Smooth muscle cell (in vitro differentiated cells): ENCODE measurements around the gene CROCC2. TPM values are rescaled to one million over a fixed set of nuclear protein-coding genes. Genes with fewer than 3 reads are reported as not detected.

Experiments used
- DNase-seq: peaks from one replicate; lab custom pipeline; 2025; ENCODE audit not compliant: unreplicated experiment; lab: John Stamatoyannopoulos, UW
- H2AFZ ChIP-seq: fragments of 200-600 bp; sonication (generic); 2 replicates; pipeline ENCODE4 v1.6.0; 2016; ENCODE audit warnings: antibody characterized with exemption, low read depth, mild to moderate bottlenecking
- H3F3A ChIP-seq: fragments of 200-600 bp; sonication (generic); 2 replicates; pipeline ENCODE4 v1.6.0; 2017; ENCODE audit warnings: antibody characterized with exemption, low read depth
- H3K27ac ChIP-seq: fragments of 200-600 bp; sonication (generic); 2 replicates; pipeline ENCODE4 v1.5.1; 2016; ENCODE audit warnings: low read depth, mild to moderate bottlenecking
- H3K27me3 ChIP-seq: fragments of 200-600 bp; sonication (generic); 2 replicates; pipeline ENCODE4 v1.6.1; 2016; ENCODE audit warnings: low read depth, mild to moderate bottlenecking
- H3K36me3 ChIP-seq: fragments of 200-600 bp; sonication (generic); 2 replicates; pipeline ENCODE4 v1.5.1; 2016; ENCODE audit warnings: low read depth
- H3K4me1 ChIP-seq: fragments of 200-600 bp; sonication (generic); 2 replicates; pipeline ENCODE4 v1.5.1; 2016; ENCODE audit warnings: low read depth
- H3K4me2 ChIP-seq: fragments of 200-600 bp; sonication (generic); 2 replicates; pipeline ENCODE4 v1.6.0; 2016; ENCODE audit warnings: mild to moderate bottlenecking
- H3K4me3 ChIP-seq: fragments of 200-600 bp; sonication (generic); 2 replicates; pipeline ENCODE4 v1.5.1; 2016; ENCODE audit warnings: mild to moderate bottlenecking
- H3K79me2 ChIP-seq: fragments of 200-600 bp; sonication (generic); 2 replicates; pipeline ENCODE4 v1.6.0; 2016; ENCODE audit warnings: low read depth, mild to moderate bottlenecking
- H3K9ac ChIP-seq: fragments of 200-600 bp; sonication (generic); 2 replicates; pipeline ENCODE4 v1.6.0; 2016; ENCODE audit warnings: low read depth
- H3K9me3 ChIP-seq: fragments of 200-600 bp; sonication (generic); replicated peaks from 2 replicates; pipeline ENCODE4 v1.5.1; 2016; ENCODE audit warnings: low read depth
- H4K20me1 ChIP-seq: fragments of 200-600 bp; sonication (generic); 2 replicates; pipeline ENCODE4 v1.6.0; 2016; ENCODE audit warnings: low read depth
- CTCF ChIP-seq: fragments of 200-600 bp; sonication (generic); IDR thresholded peaks from 2 replicates; pipeline ENCODE4 v1.5.1; 2017; ENCODE audit warnings: borderline replicate concordance, mild to moderate bottlenecking, antibody characterized with exemption; ENCODE audit not compliant: insufficient read depth, poor library complexity, severe bottlenecking
- WGBS: methylation state at CpG from one replicate; pipeline ENCODE4 v1.1.7; 2016; ENCODE audit warnings: low lambda C conversion rate; 5-methylcytosine and 5-hydroxymethylcytosine counted together
- polyA plus RNA-seq: library from polyadenylated mRNA; unstranded; fragments of >200 nt; fragmentation: Nextera tagmentation; extraction: Ambion mirVana; gene quantifications from 2 replicates; pipeline ENCODE4 v1.2.1, GENCODE V29; 2016
- total RNA-seq: library from RNA; depleted of rRNA; stranded (reverse); fragments of >200 nt; gene quantifications from 2 replicates; pipeline ENCODE4 v1.2.3, GENCODE V29; 2014

Gene CROCC2
- total and polyA plus RNA-seq, 2 experiments from 2014 or later: not detected

- H3K27me3 ChIP-seq: peaks cover 11% of the 10 kb centered on the region
- H3F3A ChIP-seq: no peaks in the 10 kb centered on the region
- no peaks in the 10 kb centered on the region for H4K20me1 ChIP-seq
- no peak within 1 kb of the TSS for H3K4me2 ChIP-seq
- no peak within 1 kb of the TSS for H3K4me3 ChIP-seq
- no peak within 1 kb of the TSS for H2AFZ ChIP-seq
- WGBS: 77% methylated on average over 21 of the region's 21 CpGs
- no peaks in the 10 kb centered on the region for H3K9me3 ChIP-seq
- no peak within 1 kb of the TSS for H3K9ac ChIP-seq
- H3K4me1 ChIP-seq: no peaks in the 10 kb centered on the region
- H3K79me2 ChIP-seq: no peaks in the 10 kb centered on the region
- no peak for DNase-seq
- no peak for TF ChIP-seq CTCF
- H3K36me3 ChIP-seq: no peaks in the 10 kb centered on the region
- no peak within 1 kb of the TSS for H3K27ac ChIP-seq
Observed at GRCh38 chr2:240868286-240869108, 37.6 kb upstream of the CROCC2 start, which contains the start of gene AGXT. AGXT (plus strand) TSS chr2:240868824; CDS start chr2:240868866, 42 bp downstream.

GRCh38 chr2:240869109-240869955 is 36.8 kb upstream of the CROCC2 start:
- TF ChIP-seq CTCF: no peak
- no peak overlapping the region for H3K4me3 ChIP-seq
- WGBS: 93% methylated on average over 25 of the region's 25 CpGs
- no peak overlapping the region for H3K9ac ChIP-seq
- no peak overlapping the region for H3K4me2 ChIP-seq
- no peak overlapping the region for H2AFZ ChIP-seq
- H3K9me3 ChIP-seq: no peaks in the 10 kb centered on the region
- H3K27ac ChIP-seq: no peak overlapping the region
- no peaks in the 10 kb centered on the region for H4K20me1 ChIP-seq
- peaks cover 3% of the 10 kb centered on the region for H3K27me3 ChIP-seq
- H3F3A ChIP-seq: no peaks in the 10 kb centered on the region
- no peak for DNase-seq
- H3K79me2 ChIP-seq: no peaks in the 10 kb centered on the region
- H3K4me1 ChIP-seq: no peaks in the 10 kb centered on the region
- no peaks in the 10 kb centered on the region for H3K36me3 ChIP-seq

- Histone ChIP-seq H2AFZ (no peak overlapping the region), H3F3A (no peaks in the 10 kb centered on the region), H3K4me3 (no peak overlapping the region), H3K4me2 (no peak overlapping the region), H4K20me1 (no peaks in the 10 kb centered on the region), H3K27ac (no peak overlapping the region), H3K27me3 (no peaks in the 10 kb centered on the region), H3K79me2 (no peaks in the 10 kb centered on the region), H3K36me3 (no peaks in the 10 kb centered on the region), H3K9ac (no peak overlapping the region), H3K9me3 (no peaks in the 10 kb centered on the region), H3K4me1 (no peaks in the 10 kb centered on the region)
- DNase-seq: no peak
- WGBS: 88% methylated on average over 15 of the region's 15 CpGs
- no peak for TF ChIP-seq CTCF
Observed at GRCh38 chr2:240869956-240870875, 35.9 kb upstream of the CROCC2 start.
